NT2/D1 (cell line): ENCODE results near the gene IQGAP1.

ENCODE experiments used
- SUZ12 ChIP-seq: IDR thresholded peaks from 2 replicates; pipeline ENCODE4 v1.6.1; 2011; ENCODE audit not compliant: insufficient read length, insufficient read depth; ENCODE audit errors: extremely low read depth
- YY1 ChIP-seq: IDR thresholded peaks from 2 replicates; pipeline ENCODE4 v1.6.1; 2011; ENCODE audit not compliant: insufficient read length, insufficient read depth
- ZNF274 ChIP-seq: IDR thresholded peaks from 2 replicates; pipeline ENCODE4 v1.6.1; 2011; ENCODE audit warnings: mild to moderate bottlenecking, low read depth, low read length

- TF ChIP-seq ZNF274 (no peak), YY1 (no peak), SUZ12 (no peak)
Observed at GRCh38 chr15:90471126-90471525, 83.1 kb downstream of the IQGAP1 start.
